ENCODE measurements around the gene CGREF1.

The CGREF1 gene

GRCh38 chr2:27123302-27124150, 4.6 kb upstream of the CGREF1 start, which contains the start of gene ABHD1 (continued):
- TF ChIP-seq ZBTB7A (tag by site-specific recombination; IDR thresholded peaks at IDR 0.05; ENCODE audit: low read depth) (no peak), ZNF843 (tag by site-specific recombination; IDR thresholded peaks at IDR 0.05) (no peak), GLI4 (tag by site-specific recombination; IDR thresholded peaks at IDR 0.05) (no peak), ZNF114 (tag by site-specific recombination; IDR thresholded peaks at IDR 0.05) (no peak), ZNF394 (tag by site-specific recombination; IDR thresholded peaks at IDR 0.05; ENCODE audit: borderline replicate concordance) (peak; percentile 55; the same call in 1 of the 2 replicates), ZNF24 (tag by site-specific recombination; IDR thresholded peaks at IDR 0.05) (no peak), KLF1 (tag by site-specific recombination; IDR thresholded peaks at IDR 0.05) (peak; percentile 62), ZNF76 (tag by site-specific recombination; IDR thresholded peaks at IDR 0.05; ENCODE audit: borderline replicate concordance, low read depth) (peak; percentile 67; the same call in 1 of the 2 replicates), AEBP2 (tag by site-specific recombination; IDR thresholded peaks at IDR 0.05; ENCODE audit: borderline replicate concordance) (no peak), ZBTB48 (tag by site-specific recombination; IDR thresholded peaks at IDR 0.05) (peak; percentile 96), KLF9 (tag by site-specific recombination; IDR thresholded peaks at IDR 0.05; ENCODE audit: low read depth) (peak; percentile 74), ZNF596 (tag by site-specific recombination; IDR thresholded peaks at IDR 0.05) (no peak), ZNF623 (tag by site-specific recombination; IDR thresholded peaks at IDR 0.05) (no peak), ZNF341 (tag by site-specific recombination; IDR thresholded peaks at IDR 0.05; ENCODE audit: low read depth) (peak; percentile 32; the same call in 1 of the 2 replicates), ZNF530 (tag by site-specific recombination; IDR thresholded peaks at IDR 0.05; ENCODE audit: low read depth) (no peak), YY1 (tag by site-specific recombination; IDR thresholded peaks at IDR 0.05) (peak; percentile 77)
- TF ChIP-seq, protein P1, sequence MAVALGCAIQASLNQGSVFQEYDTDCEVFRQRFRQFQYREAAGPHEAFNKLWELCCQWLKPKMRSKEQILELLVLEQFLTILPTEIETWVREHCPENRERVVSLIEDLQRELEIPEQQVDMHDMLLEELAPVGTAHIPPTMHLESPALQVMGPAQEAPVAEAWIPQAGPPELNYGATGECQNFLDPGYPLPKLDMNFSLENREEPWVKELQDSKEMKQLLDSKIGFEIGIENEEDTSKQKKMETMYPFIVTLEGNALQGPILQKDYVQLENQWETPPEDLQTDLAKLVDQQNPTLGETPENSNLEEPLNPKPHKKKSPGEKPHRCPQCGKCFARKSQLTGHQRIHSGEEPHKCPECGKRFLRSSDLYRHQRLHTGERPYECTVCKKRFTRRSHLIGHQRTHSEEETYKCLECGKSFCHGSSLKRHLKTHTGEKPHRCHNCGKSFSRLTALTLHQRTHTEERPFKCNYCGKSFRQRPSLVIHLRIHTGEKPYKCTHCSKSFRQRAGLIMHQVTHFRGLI (tag by site-specific recombination; IDR thresholded peaks at IDR 0.05) = peak; percentile 55; the same call in 1 of the 2 replicates

DNA sequence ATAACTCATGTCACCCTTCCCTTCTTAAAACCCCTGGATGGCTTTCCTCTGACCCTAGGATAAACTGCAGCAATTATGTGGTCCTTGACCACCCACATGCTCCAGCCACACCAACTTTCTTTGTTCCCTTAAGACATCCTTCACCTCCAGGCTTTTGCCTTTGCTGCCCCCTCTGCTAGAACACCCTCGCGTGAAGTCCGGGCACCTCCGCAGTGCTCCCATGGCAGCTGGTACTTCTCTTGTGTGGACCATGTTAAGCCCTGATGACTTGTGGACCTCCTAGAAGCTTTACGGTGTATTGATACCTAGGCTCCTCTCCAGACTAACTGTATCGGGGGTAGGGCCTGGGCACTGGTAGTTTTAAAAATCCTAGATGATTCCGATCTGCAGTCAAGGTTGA, 3.9 kb upstream of the CGREF1 start:
- CTCF ChIA-PET = interaction anchor here (1.0 to 3.3 kb wide), 4 partner anchors 11 to 157 kb away, joined by 3 to 17 read pairs (median 4); partner anchors contain the start of gene PREB
- H3K4me1 ChIP-seq (ENCODE audit: control insufficient read depth, insufficient read depth, low read length) = 0 out of 2 replicates have a peak, but pooled peaks cover 3% of the 10 kb centered on the region
- H3K27ac ChIP-seq (ENCODE audit: extremely low read depth, low read depth, low read length) = no peak overlapping the region
- no peaks in the 10 kb centered on the region for H3K36me3 ChIP-seq (ENCODE audit: control insufficient read depth in 2 of 2, insufficient read depth in 1 of 2, low read length in 2 of 2)
- H3K4me3 ChIP-seq (ENCODE audit: low read depth, low read length) = no peak overlapping the region
- TF ChIP-seq ZSCAN23 (tag by site-specific recombination; IDR thresholded peaks at IDR 0.05) (no peak), ZNF133 (tag by site-specific recombination; IDR thresholded peaks at IDR 0.05) (no peak)
- POLR2A ChIA-PET = interaction anchor here (3.5 kb wide), 1 partner anchor 10 kb away, joined by 34 read pairs; the partner anchor contains the start of gene PREB
- no peaks in the 10 kb centered on the region for H3K9me3 ChIP-seq (ENCODE audit: control insufficient read depth, insufficient read depth, low read depth, low read length)

- Histone ChIP-seq H3K27ac (ENCODE audit: extremely low read depth, low read depth, low read length) (no peak overlapping the region), H3K4me1 (ENCODE audit: control insufficient read depth, insufficient read depth, low read length) (0 out of 2 replicates have a peak, but pooled peaks cover 3% of the 10 kb centered on the region), H3K4me3 (ENCODE audit: low read depth, low read length) (no peak overlapping the region), H3K36me3 (ENCODE audit: control insufficient read depth in 2 of 2, insufficient read depth in 1 of 2, low read length in 2 of 2) (no peaks in the 10 kb centered on the region), H3K9me3 (ENCODE audit: control insufficient read depth, insufficient read depth, low read depth, low read length) (no peaks in the 10 kb centered on the region)
- ChIA-PET CTCF (interaction anchor here (3.3 kb wide), 1 partner anchor 12 kb away, joined by 17 read pairs; the partner anchor contains the start of gene PREB), POLR2A (no interaction called here)
- no peak for TF ChIP-seq PRDM1 (tag by site-specific recombination; IDR thresholded peaks at IDR 0.05)
- TF ChIP-seq BCL11A (tag by site-specific recombination; IDR thresholded peaks at IDR 0.05; ENCODE audit: low read depth) = no peak
- TF ChIP-seq ZNF211 (tag by site-specific recombination; IDR thresholded peaks at IDR 0.05; ENCODE audit: low read depth) = no peak
- no peak for TF ChIP-seq ZNF37A (tag by site-specific recombination; IDR thresholded peaks at IDR 0.05)
- TF ChIP-seq ZNF248 (tag by site-specific recombination; IDR thresholded peaks at IDR 0.05) = no peak
- TF ChIP-seq KLF17 (tag by site-specific recombination; IDR thresholded peaks at IDR 0.05) = no peak
- TF ChIP-seq PBX3 (CRISPR knock-in tag; IDR thresholded peaks at IDR 0.05) = no peak
- TF ChIP-seq ZNF24 (tag by site-specific recombination; IDR thresholded peaks at IDR 0.05) = no peak
- no peak for TF ChIP-seq ZNF776 (tag by site-specific recombination; IDR thresholded peaks at IDR 0.05; ENCODE audit: borderline replicate concordance)
- TF ChIP-seq SCRT1 (tag by site-specific recombination; IDR thresholded peaks at IDR 0.05; ENCODE audit: borderline replicate concordance) = no peak
- TF ChIP-seq ZNF354C (tag by site-specific recombination; IDR thresholded peaks at IDR 0.05; ENCODE audit: borderline replicate concordance, low read depth) = no peak
Observed at GRCh38 chr2:27121906-27122305, 3.0 kb upstream of the CGREF1 start.

All from HEK293 (cell line).